Stimulated activated CD4-positive, alpha-beta T cell treated with anti-CD3 and anti-CD28 coated beads, TNF-alpha, amount 100 ng/mL, for 1 hour (primary cell): Measurements from ENCODE around the gene KLHL3.
"Not testable (repeated sequence)": the region's sequence is repeated elsewhere in the genome, so short reads cannot be mapped to it uniquely, and the experiment has no call there.

ENCODE experiments used
- DNase-seq, 3 donors: peaks; one replicate each; pipeline ENCODE4 v3.0.0-alpha.2; 2020; ENCODE audit warnings: low read depth in 3 of 3, low spot score in 1 of 3

Gene KLHL3

DNA sequence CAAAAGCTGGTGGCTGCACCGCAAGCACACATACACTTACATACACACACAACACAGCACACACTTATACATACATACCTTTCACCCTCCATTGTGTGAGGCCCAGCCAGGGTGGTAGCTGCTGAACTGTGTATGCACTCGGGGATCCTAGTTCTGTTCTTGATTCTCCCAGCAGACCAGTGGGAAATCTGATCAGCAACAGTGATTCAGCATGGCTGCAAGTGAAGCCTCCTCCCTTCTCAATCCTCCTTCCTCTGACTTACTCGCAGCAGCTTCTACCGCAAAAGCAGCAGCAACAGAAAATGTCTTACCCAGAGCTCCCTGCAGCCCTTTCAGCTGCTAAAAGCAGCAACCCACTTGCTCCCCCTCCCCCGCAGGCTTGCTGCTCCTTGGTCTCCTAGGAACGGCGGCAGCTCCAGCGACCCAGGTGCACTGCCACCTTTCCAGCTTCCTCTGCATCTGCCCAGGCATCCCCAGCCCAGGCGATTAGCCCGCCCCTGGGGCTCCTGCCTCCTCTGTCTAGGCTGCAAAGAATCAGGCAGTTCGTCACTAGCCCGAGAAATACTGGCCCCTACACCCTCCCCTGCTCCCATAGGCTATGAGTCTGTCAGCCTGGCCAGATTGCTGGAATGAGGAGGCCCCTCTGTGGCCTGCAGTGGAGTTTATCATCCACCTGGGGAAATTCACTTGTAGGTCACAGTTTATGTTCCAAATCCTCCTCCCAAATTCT lies at the start of gene KLHL3:
KLHL3 (minus strand) TSS at position 535 of the 730 bp plus-strand sequence; CDS start at position 92, 443 bp downstream.
- no peak for DNase-seq

DNA sequence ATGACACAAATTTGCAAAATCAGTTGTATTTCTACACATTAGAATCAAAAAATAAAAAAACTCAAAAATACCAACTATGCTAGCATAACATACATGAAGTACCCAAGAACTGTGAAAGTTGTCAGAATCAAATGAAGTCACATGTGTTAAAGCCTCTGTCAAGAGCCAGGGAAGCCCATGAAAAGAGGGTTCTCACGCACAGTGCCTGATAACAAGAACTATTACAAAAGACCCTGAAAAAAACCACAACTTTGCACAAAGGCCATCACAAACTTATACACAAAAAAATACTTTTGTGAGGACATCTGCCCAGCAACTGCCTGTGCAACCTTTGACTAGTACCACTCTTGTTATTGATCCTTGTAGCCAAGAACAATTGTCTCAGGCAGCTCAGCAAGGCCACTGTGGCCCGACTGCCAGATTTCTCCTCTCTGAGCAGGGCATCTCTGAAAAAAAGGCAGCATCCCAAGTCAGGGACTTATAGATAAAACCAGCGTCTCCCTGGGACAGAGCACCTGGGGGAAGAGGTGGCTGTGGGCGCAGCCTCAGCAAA lies 47.2 kb upstream of the KLHL3 start:
- no peak for DNase-seq

- DNase-seq = no peak
Observed at GRCh38 chr5:137782055-137782454, 46.2 kb upstream of the KLHL3 start.

DNA sequence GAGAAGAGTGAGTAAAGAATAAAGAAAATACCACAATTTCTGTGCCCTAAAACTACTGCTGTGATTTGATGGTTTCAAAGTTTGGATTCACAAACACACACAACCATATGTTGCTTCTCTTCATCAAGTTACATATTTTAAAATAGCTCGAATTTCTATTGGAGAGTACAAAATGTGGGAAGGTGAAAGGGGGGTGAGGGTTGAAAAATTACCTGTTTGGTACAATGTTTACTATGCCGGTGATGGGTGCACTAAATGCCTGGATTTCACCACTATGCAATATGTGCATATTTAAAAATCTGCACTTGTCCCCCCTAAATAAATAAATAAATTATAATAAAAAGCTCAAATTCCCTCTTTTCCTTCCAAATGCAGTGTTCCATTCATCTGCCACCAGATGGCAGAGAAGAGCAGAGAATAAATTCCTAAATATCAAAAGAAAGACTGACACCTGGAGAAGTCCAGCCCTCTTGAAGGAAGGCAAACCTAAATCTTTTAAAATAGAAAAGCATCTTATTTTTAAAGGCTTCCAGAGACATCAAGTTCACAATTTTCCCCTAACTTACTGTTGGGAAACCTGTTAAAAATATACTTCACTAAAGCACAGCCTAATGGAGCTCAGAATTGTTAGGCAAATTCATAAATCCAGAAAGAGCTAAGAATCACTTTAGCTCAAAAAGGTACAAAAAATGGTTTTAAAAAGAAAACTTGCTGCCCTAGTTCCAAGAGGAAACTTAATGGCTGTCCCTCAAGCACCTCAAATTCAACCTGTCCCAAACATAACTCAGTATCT lies 43.1 kb upstream of the KLHL3 start:
- DNase-seq = no peak

DNA sequence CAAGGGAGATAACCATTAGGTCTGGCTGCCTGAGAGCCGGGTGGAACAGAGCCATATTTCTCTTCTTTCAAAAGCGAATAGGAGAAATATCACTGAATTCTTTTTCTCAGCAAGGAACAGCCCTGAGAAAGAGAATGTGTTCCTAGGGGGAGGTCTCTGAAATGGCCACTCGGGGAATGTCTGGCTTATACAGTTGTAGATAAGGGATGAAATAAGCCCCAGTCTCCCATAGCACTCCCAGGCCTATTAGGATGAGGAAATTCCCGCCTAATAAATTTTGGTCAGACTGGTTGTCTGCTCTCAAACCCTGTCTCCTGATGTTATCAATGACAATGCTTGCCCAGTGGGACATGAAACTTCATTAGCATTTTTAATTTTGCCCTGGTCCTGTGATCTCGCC lies 32.0 kb upstream of the KLHL3 start:
- DNase-seq = not testable (repeated sequence)

- no peak for DNase-seq
Observed at GRCh38 chr5:137761566-137761965, 25.7 kb upstream of the KLHL3 start.

GRCh38 chr5:137760719-137761516 lies 25.0 kb upstream of the KLHL3 start:
- no peak for DNase-seq

DNA sequence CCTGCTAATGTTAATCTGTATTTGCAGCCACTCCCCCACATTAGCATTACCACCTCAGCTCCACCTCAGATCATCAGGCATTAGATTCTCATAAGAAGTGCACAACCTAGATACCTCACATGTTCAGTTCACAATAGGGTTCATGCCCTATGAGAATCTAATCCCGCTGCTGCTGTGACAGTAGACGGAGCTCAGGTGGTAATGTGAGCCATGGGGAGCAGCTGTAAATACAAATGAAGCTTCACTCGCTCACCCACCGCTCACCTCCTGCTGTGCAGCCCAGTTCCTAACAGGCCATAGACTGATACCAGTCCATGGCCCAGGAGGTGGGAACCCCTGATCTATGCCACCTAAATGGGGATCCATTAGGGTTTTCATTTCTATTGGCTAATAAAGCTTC lies 24.4 kb upstream of the KLHL3 start:
- DNase-seq = no peak

DNA sequence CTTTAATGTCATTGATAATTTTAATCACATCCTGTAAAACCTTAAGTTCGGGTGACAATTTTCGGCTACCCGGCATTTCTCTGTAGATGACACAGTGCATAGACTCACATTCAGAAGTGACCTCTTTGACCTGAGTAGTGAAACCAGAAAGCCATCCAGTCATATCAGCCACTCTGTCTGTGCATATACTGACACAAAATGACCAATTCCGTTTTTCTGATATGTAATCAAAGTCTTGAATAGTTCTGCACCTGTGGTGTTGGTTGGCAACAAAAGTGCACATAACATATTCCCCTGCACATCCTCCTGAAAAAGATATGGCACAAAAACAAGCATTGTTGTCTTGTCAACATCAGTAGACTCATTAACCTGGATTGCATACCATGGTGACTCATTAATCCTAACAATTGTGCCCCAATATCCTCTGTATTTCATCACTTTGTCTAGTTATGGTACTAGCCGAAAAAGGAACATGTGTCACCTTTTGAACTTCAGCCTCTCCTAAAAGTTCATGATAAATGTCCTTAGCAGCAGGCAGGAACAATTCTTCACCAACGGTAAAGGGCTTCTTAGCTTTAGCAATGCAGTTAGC lies 22.9 kb upstream of the KLHL3 start:
- DNase-seq = no peak

DNA sequence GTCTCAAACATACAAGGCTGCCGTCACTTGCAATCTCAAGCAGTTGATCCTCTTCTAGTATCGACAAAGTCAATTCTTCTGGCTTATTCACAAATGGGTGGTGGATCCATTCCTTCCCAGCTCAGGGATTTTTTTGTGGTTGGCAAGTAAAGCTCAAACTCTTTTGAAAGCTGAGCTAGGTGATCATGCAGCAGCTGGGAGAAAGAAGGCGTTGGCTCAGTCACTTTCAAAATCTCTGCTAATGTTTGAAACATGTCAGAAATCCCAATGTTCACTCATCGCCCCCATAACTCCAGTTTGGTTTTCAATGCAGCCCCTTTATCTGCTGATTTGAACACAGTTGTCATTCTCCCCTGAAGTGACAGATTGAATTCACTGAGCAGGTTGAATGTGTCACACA lies 22.2 kb upstream of the KLHL3 start:
- DNase-seq = no peak

GRCh38 chr5:137757634-137758033 lies 21.7 kb upstream of the KLHL3 start:
- no peak for DNase-seq

- DNase-seq = no peak
Observed at GRCh38 chr5:137754961-137755762, 19.3 kb upstream of the KLHL3 start.

GRCh38 chr5:137754188-137754960 lies 18.5 kb upstream of the KLHL3 start, which contains the start of gene HNRNPA0:
HNRNPA0 (minus strand) TSS chr5:137754363; CDS start chr5:137754066, 297 bp downstream.
- DNase-seq = peak; percentile 89 to 94 (median 94)

- DNase-seq = no peak
Observed at GRCh38 chr5:137753691-137754187, 17.9 kb upstream of the KLHL3 start.

DNA sequence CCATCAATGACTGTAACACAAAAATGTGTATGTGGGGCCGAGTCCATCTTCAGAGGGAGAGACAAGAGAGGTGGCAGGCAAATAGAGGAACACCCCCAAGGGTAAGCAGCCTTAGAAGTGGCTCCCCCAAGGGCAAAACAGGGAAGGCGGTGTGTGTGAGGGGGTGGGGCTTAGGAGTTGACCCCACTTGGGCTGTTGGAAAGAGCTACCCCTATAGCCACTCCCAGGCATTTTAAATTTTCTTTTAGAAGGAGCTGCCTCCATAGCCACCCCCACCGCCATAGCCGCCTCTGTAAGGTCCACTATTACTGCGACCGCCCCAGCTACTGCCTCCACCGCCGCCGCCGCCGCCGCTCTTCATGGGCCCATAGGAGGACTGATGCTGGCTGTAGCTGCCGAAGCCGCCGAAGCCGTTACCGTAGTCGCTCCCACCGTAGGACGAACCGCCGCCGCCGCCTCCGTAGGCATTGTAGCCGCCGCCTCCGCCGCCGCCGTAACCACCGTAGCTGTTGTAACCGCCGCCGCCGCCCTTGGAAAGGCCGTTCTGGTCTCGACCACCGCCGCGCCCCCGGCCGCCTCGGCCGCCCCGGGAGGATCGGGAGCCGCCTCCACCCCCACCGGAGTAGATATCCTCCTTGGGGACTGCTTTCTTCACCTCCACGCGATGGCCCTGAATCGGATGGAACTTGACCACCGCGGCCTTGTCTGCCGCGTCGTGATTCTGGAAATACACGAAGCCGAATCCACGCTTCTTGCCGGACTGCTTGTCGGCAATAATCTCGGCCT lies 17.2 kb upstream of the KLHL3 start:
- DNase-seq = peak in 1 of 3 donors; percentile 24

DNA sequence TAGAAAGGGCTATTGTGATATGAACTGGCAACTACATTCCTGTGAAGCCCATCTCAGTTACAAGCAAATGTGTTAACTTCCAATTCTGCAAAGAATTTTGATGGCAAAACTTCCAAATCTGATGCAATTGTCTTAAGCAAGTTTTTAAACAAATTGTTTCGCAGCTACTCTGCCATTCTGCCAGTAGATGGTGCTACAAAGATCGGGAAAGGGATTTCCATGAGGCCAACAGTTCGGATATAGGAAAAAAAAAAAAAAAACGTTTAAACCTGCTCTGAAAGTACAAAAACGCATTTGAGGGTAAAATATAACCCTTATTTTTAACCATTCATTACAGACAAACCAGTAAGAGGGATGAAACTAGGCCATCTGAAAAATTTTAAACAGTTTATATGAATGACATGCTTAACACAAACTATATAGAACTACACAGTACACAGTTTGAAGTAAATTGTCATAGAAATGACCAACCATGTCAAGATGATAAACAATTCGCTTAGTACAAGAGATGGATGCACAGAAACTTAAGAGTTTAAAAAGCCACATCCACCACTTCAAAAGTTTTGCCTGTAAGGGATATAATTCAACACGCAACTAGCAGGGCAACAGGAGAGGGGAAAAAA lies 16.1 kb upstream of the KLHL3 start:
- DNase-seq = no peak

GRCh38 chr5:137750436-137750835 lies 14.5 kb upstream of the KLHL3 start:
- no peak for DNase-seq

- DNase-seq = no peak
Observed at GRCh38 chr5:137747848-137748247, 12.0 kb upstream of the KLHL3 start.
